GM18867 (cell line): Measurements from ENCODE around the gene MCEE.
"Not testable (repeated sequence)": the region's sequence is repeated elsewhere in the genome, so short reads cannot be mapped to it uniquely, and the experiment has no call there.

ENCODE experiments used
- ATAC-seq: cut with Tn5 transposase; IDR thresholded peaks from one replicate; pipeline ENCODE4 v1.9.1; 2021; ENCODE audit warnings: mild to moderate bottlenecking, moderate library complexity; ENCODE audit not compliant: unreplicated experiment

MCEE gene

GRCh38 chr2:71130152-71130904, at the start of gene MCEE, which contains the start of gene MPHOSPH10:
TSS of gene MCEE (minus strand) at chr2:71130229. CDS start at chr2:71130219, 10 bp downstream.
TSS of gene MPHOSPH10 (plus strand) at chr2:71130634. CDS start at chr2:71130666, 32 bp downstream.
- peak; percentile 90 for ATAC-seq

DNA sequence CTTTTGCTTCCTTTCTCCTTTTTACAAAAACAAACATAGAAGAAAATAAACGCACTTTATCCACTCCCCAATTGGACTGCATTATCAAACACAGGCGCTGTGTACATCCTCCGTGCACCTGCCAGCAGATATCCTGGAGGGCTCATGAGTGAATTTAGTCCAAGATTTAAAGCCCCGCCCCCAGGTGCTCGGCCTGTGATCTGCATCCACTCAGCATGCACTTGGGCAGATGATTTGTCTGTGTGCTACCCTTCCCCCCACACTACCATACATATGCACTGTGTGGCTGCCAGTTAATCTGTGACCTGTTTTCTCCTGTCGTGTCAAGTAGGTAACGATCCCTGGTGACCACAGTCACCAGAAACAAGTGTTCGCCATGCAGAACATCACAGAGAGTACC, 48.8 kb upstream of the MCEE start:
- not testable (repeated sequence) for ATAC-seq

- no peak for ATAC-seq
These were observed 44.2 kb upstream of the MCEE start for GRCh38 chr2:71174207-71174606.

GRCh38 chr2:71173096-71173495, 43.1 kb upstream of the MCEE start:
- ATAC-seq: no peak

DNA sequence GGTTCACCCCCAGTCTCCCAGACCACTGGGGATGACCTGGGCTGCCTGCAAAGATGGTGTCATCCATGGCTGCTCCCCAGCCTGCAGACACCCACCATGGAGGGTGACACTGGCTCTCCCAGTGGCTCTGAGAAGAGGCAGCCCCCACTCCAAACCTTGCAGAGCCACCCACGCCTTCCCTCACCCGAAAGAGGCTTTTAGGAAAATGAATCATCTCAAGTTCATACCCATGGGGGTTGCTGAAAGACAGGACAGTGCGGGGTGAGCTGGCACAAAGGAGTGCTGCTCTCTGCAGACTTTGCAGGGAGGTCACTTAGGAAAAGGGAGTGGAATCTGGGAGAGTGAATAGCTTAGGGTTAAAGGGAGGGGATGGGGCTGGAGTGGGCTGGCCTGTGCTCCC, 36.8 kb upstream of the MCEE start:
- ATAC-seq: no peak

- ATAC-seq: peak; percentile 72
These were observed 27.2 kb upstream of the MCEE start for GRCh38 chr2:71157124-71157793.

- no peak for ATAC-seq
These were observed 26.5 kb upstream of the MCEE start for GRCh38 chr2:71156573-71156972.

GRCh38 chr2:71155846-71156245, 25.8 kb upstream of the MCEE start:
- no peak for ATAC-seq

DNA sequence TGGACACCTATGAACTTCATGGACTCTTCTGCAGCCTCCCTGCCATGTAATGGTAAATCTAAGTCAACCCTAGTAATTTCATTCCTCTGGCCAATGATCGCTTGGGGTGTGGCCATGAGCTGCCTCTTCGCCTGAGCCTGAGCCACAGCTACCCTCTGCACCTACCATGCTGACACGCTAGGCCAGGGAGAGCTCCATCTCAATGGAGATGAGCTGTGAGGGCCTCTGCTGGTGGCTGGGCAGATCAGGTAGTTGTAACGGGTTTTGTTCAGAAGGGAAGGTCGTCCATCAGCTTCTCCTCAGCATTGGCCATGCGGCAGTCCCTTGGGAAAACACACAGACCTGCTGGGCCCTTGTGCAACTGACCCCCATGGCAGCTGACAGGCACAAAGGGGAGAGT, 24.8 kb upstream of the MCEE start:
- peak; percentile 86 for ATAC-seq

DNA sequence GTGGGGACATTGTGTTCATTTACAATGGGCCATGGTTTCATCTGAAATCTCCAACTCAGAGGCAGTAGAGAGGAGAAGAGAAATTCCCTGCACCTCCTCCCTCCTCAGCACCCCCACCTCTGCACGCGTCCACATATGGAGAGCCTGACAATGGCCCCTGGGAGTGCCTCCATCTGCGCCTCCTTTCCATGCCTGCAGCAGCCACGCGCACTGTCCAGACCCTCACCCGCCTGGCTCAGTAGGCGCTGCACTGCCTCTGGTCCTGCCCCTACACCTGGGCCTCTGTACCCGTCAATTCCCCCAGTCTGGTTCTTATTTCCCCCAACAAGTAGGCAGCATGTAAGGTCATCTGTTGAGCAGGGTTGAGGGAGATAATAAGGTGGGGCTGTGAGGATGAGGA, 24.2 kb upstream of the MCEE start:
- ATAC-seq: no peak

- no peak for ATAC-seq
These were observed 23.7 kb upstream of the MCEE start for GRCh38 chr2:71153585-71154224.

GRCh38 chr2:71151620-71152019, 21.6 kb upstream of the MCEE start:
- ATAC-seq: no peak

DNA sequence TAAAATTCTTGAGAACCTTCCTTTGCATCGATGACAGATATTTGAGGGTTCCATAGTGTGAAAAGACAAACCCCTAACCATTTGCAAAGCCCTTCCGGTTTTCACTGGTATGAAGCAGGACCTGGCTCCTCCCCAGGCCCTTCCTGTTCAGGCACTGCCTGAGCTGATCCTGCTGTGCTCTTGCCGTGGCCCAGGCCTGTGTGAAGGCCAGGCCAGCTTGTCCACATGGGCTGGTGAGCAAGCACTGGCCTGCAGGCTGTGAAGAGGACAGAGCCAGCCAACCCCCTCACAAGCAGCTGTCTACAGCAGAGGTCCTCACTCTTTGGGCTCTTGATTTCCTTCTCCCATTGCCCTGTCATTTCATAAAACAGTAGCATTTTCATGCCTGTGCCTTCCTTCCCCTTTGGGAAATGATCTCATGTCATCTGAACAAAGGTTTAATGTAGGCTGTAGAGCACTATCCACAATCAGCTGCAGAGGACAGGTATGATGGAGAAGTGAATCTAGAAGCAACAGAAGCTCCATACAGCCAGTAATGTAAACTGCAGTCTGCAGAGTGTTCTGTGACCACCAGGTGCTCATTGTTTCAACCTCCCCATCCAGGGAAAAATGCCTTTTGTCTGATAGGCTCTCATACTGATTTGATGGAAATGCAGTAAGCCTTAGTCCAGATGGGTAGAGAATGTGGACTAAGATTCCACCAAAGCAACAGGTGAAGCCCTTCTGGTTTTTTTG, 20.2 kb upstream of the MCEE start:
- ATAC-seq: no peak

DNA sequence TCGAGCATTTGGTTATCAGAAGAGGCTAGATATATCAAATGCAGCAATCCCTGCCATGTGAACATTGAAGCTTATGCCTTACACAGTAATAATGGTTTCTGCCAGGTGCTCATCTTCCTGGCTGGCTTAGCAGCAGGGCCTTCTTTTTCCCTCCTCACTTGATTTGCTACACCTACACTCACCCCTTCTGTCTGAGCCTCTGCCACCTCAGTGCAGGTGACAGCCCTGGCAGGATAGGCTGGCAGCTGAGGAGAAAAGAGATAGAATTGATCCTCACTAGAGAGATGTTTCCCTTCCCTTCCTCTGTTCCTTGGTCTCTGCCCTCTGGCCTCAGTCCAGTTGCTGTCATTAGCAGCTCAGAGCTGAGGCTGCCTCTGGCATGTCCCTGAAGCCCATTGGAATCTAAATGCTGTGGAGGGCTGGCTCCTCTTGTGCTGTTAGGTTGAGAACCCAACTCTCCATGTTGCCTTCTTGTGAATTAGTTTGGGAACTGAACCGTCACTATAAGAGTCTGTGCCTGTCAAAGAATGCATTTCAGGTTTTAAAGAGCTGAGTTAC, 18.6 kb upstream of the MCEE start:
- no peak for ATAC-seq

DNA sequence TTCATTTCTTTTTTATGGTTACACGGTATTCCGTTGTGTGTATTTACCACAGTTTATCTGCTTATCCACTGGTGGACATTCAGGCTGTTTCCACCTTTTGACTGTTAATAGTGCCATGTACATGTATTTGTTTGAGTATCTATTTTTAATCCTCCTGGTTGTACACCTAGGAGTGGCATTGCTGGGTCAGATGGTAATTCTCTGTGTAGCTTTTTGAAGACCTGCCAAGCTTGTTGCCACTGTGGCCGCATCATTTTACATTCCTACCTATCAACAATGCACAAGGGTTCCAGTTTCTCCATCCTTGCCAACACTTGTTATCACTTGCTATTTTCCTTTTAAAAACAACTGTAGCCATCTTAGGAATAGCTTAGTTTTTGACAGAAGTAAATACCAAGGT, 13.8 kb upstream of the MCEE start:
- no peak for ATAC-seq

DNA sequence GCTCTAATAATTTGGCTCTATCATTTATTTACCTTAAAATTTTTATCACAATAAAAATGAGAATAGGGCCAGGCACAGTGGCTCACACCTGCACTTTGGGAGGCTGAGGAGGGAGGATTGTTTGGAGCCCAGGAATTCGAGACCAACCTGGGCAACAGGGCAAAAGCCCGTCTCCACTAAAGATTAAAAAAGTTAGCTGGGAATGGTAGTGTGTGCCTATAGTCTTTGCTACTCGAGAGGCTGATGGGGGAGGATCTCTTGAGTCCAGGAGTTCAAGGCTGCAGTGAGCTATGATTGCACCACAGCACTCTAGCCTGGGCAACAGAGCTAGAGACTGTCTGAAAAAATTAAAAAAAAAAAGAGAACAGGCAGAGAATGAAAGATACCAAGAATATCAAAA, 6.1 kb upstream of the MCEE start:
- no peak for ATAC-seq

- no peak for ATAC-seq
These were observed 3.6 kb upstream of the MCEE start for GRCh38 chr2:71133603-71134002.

DNA sequence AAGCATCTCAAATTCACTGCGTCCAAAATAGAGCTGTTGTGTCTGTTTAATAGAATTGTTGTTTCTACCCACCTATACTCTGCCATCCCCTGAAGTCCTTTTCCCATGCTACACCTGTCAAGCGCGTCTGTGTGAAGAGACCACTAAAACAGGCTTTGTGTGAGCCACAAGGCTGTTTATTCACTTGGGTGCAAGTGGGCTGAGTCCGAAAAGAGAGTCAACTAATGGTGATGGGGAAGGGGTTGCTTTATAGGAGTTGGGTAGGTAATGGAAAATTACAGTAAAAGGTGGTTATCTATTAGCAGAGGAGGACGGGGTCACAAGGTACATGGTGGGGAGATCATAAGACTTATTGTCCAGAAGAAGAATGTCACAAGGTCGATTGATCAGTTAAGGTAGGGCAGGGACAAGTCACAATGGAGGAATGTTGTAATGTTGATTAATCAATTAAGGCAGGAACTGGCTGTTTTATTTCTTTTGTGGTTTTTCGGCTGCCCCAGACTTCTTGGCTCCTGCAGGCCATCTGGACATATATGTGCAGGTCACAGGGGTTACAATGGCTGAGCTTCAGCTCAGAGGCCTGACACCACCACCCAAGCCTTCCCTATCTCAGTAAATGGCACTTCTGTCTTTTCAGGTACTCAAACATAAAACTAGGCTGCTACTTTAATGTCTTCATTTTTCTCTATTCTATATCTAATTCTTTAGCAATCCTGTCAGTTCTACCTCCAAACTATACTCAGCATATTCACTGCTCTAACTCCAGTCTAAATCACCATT, 1.5 kb upstream of the MCEE start:
- ATAC-seq: not testable (repeated sequence)

GRCh38 chr2:71130905-71131244, 846 bp upstream of the MCEE start:
- ATAC-seq: peak; percentile 20

GRCh38 chr2:71129902-71130151, 202 bp downstream of the MCEE start:
- ATAC-seq: peak; percentile 36
